GM23338 (cell line): ENCODE results near the gene NUP43. TPM values are rescaled to one million over a fixed set of nuclear protein-coding genes. Genes with fewer than 3 reads are reported as not detected.

Experiments used
- ATAC-seq: fragments of 200-7000 bp; cut with Tn5 transposase; 3 replicates; pipeline ENCODE4 v1.9.1; 2020
- DNase-seq: peaks from one replicate; pipeline ENCODE4 v3.0.0-alpha.2; 2015; ENCODE audit warnings: low spot score
- H2AFZ ChIP-seq: fragments of 200-600 bp; sonication (generic); 2 replicates; pipeline ENCODE4 v1.8.0; 2016; ENCODE audit warnings: antibody characterized with exemption, mild to moderate bottlenecking, moderate library complexity
- H3F3A ChIP-seq: fragments of 200-600 bp; sonication (generic); replicated peaks from 2 replicates; pipeline ENCODE4 v1.8.0; 2017; ENCODE audit warnings: antibody characterized with exemption, mixed run types, low read depth
- H3K27ac ChIP-seq: fragments of 200-600 bp; sonication (generic); 2 replicates; pipeline ENCODE4 v1.6.1; 2016; ENCODE audit warnings: low read depth
- H3K27me3 ChIP-seq: fragments of 200-600 bp; sonication (generic); 2 replicates; pipeline ENCODE4 v1.8.0; 2016; ENCODE audit warnings: mild to moderate bottlenecking, mixed run types, moderate library complexity; ENCODE audit not compliant: insufficient read depth
- H3K36me3 ChIP-seq: fragments of 200-600 bp; sonication (generic); 2 replicates; pipeline ENCODE4 v1.8.0; 2016; ENCODE audit warnings: mild to moderate bottlenecking; ENCODE audit not compliant: insufficient read depth
- H3K4me1 ChIP-seq: fragments of 200-600 bp; sonication (generic); 2 replicates; pipeline ENCODE4 v1.8.0; 2016; ENCODE audit warnings: mild to moderate bottlenecking, moderate library complexity; ENCODE audit not compliant: insufficient read depth
- H3K4me2 ChIP-seq: fragments of 200-600 bp; sonication (generic); 2 replicates; pipeline ENCODE4 v1.7.1; 2017; ENCODE audit warnings: mixed run types
- H3K4me3 ChIP-seq: fragments of 200-600 bp; sonication (generic); 2 replicates; pipeline ENCODE4 v1.6.1; 2016; ENCODE audit warnings: mixed run types
- H3K79me2 ChIP-seq: fragments of 200-600 bp; sonication (generic); replicated peaks from 2 replicates; pipeline ENCODE4 v1.8.0; 2017; ENCODE audit warnings: mild to moderate bottlenecking; ENCODE audit not compliant: insufficient read depth
- H3K9me2 ChIP-seq: fragments of 200-600 bp; sonication (generic); 2 replicates; pipeline ENCODE4 v1.8.0; 2017; ENCODE audit not compliant: insufficient read depth
- H4K20me1 ChIP-seq: fragments of 200-600 bp; sonication (generic); replicated peaks from 2 replicates; pipeline ENCODE4 v1.8.0; 2017; ENCODE audit warnings: mild to moderate bottlenecking; ENCODE audit not compliant: insufficient read depth
- H3K27ac Mint-ChIP-seq: 2 replicates; pipeline ENCODE4 v1.8.0; 2020; ENCODE audit warnings: inconsistent platforms, mild to moderate bottlenecking, moderate library complexity, mixed read lengths
- H3K27me3 Mint-ChIP-seq: 3 replicates; pipeline ENCODE4 v1.8.0; 2022; ENCODE audit warnings: low read depth, mild to moderate bottlenecking, moderate library complexity, mixed read lengths, inconsistent platforms; ENCODE audit not compliant: insufficient read depth, poor library complexity
- H3K36me3 Mint-ChIP-seq: 3 replicates; pipeline ENCODE4 v1.8.0; 2021; ENCODE audit warnings: low read depth, mild to moderate bottlenecking, inconsistent platforms, moderate library complexity, mixed read lengths
- H3K4me1 Mint-ChIP-seq: 3 replicates; pipeline ENCODE4 v1.8.0; 2020; ENCODE audit warnings: mild to moderate bottlenecking, inconsistent platforms, mixed read lengths
- H3K4me3 Mint-ChIP-seq: 3 replicates; pipeline ENCODE4 v1.8.0; 2021; ENCODE audit warnings: moderate library complexity, mild to moderate bottlenecking, inconsistent platforms, mixed read lengths
- H3K9me3 Mint-ChIP-seq: 3 replicates; pipeline ENCODE4 v1.8.0; 2020; ENCODE audit warnings: moderate library complexity, mild to moderate bottlenecking, inconsistent platforms, mixed read lengths
- CREB1 ChIP-seq: fragments of 250-450 bp; sonication (Bioruptor Pico); IDR thresholded peaks from 2 replicates; pipeline ENCODE4 v1.5.0; 2020; ENCODE audit warnings: low read depth, mild to moderate bottlenecking, moderate library complexity
- EZH2 ChIP-seq: fragments of 200-600 bp; sonication (generic); IDR thresholded peaks from one replicate; pipeline ENCODE4 v1.8.0; 2017; ENCODE audit warnings: antibody characterized with exemption, mild to moderate bottlenecking, low read depth; ENCODE audit not compliant: unreplicated experiment
- EZH2phosphoT487 ChIP-seq: fragments of 200-600 bp; sonication (generic); IDR thresholded peaks from one replicate; pipeline ENCODE4 v1.8.1; 2018; ENCODE audit warnings: antibody characterized with exemption; ENCODE audit not compliant: unreplicated experiment
- JUNB ChIP-seq: IDR thresholded peaks from one replicate; pipeline ENCODE4 v1.6.1; 2016; ENCODE audit warnings: antibody characterized with exemption; ENCODE audit not compliant: unreplicated experiment
- NANOG ChIP-seq: IDR thresholded peaks from 2 replicates; pipeline ENCODE4 v1.6.1; 2016; ENCODE audit warnings: antibody characterized with exemption, borderline replicate concordance
- POLR2AphosphoS5 ChIP-seq: IDR thresholded peaks from 2 replicates; pipeline ENCODE4 v1.6.1; 2016; ENCODE audit warnings: antibody characterized with exemption, low read depth
- STAT1 ChIP-seq: IDR thresholded peaks from one replicate; pipeline ENCODE4 v1.6.1; 2016; ENCODE audit warnings: antibody characterized with exemption; ENCODE audit not compliant: unreplicated experiment
- ZNF114 ChIP-seq: fragments of 250-450 bp; sonication (Bioruptor Pico); IDR thresholded peaks from 2 replicates; pipeline ENCODE4 v1.5.0; 2020; ENCODE audit warnings: mild to moderate bottlenecking, moderate library complexity
- ZNF331 ChIP-seq: fragments of 250-450 bp; sonication (Bioruptor Pico); IDR thresholded peaks from 2 replicates; pipeline ENCODE4 v1.5.0; 2020; ENCODE audit warnings: low read depth, mild to moderate bottlenecking, moderate library complexity
- polyA plus RNA-seq: library from polyadenylated mRNA; unstranded; fragments of >200 nt; fragmentation: Nextera tagmentation; extraction: Ambion mirVana; gene quantifications from 2 replicates; pipeline ENCODE4 v1.2.1, GENCODE V29; 2016
- total RNA-seq: library from RNA; depleted of rRNA; stranded (reverse); fragments of >200 nt; shearing (Covaris generic); gene quantifications from 2 replicates; pipeline ENCODE4 v1.2.3, GENCODE V29; 2014
- TF ChIP-seq, protein P1 (sequence below): IDR thresholded peaks from one replicate; pipeline ENCODE4 v1.6.1; 2018; ENCODE audit warnings: antibody characterized with exemption; ENCODE audit not compliant: unreplicated experiment
- TF ChIP-seq, protein P2 (sequence below): fragments of 250-450 bp; sonication (Bioruptor Pico); IDR thresholded peaks from 2 replicates; pipeline ENCODE4 v1.5.0; 2020; ENCODE audit warnings: mild to moderate bottlenecking, moderate library complexity
- TF ChIP-seq, protein P3 (sequence below): IDR thresholded peaks from 2 replicates; pipeline ENCODE4 v1.6.1; 2016; ENCODE audit warnings: antibody characterized with exemption
- TF ChIP-seq, protein P4 (sequence below), 2 experiments: fragments of 200-600 bp in 1 of 2; sonication (generic) in 1 of 2; conservative IDR thresholded peaks; 2 replicates each; pipeline versions ENCODE4 v1.5.1 to v1.6.1; 2016 to 2017; ENCODE audit warnings: antibody characterized with exemption in 2 of 2, low read depth in 2 of 2, mild to moderate bottlenecking in 2 of 2, moderate library complexity in 1 of 2

NUP43 gene
- total and polyA plus RNA-seq, 2 experiments from 2014 or later, result 23.4 to 71.8 TPM

DNA sequence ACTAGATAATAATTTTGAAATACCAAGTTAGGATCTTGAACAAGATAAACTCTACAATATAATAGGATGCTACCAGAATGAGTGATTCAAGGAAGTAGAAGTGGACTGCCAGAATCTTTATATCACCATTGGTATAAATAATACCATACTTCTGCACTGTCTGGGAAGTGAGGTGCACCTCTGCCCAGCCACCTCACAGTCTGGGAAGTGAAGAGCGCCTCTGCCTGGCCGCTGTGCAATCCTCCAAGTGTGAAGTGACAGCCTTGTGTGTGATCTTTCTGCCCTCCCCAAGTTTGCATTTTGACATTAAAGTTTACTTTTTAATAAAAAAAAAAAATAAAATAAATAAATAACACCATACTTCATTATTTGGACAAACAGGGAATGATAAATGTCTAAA, 47.2 kb downstream of the NUP43 start (continued):
- no peak for TF ChIP-seq ZNF114 (CRISPR knock-in tag)

DNA sequence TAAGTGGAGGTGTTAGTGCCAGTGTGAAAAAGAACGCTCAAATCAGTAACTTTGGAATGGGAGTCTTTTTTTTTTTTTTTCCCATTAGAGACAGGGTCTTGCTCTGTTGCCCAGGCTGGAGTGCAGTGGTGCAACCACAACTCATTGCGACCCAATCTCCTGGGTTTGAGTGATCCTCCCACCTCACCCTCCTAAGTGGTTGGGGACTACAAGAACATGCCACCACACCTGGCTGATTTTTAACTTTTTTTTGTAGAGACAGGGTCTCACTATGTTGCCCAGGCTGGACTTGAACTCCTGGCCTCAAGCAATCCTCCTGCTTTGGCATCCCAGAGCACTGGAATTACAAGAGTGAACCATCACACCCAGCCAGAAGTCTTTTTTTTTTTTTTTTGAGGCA, 48.2 kb downstream of the NUP43 start:
- Histone ChIP-seq H3K79me2 (peaks cover 85% of the 10 kb centered on the region), H3F3A (0 out of 2 replicates have a peak, but pooled peaks cover under 1% of the 10 kb centered on the region), H3K4me3 (no peak overlapping the region), H2AFZ (no peak overlapping the region), H3K27me3 (no peaks in the 10 kb centered on the region), H4K20me1 (peaks cover 4% of the 10 kb centered on the region; the same call in 1 of the 2 replicates), H3K4me2 (no peak overlapping the region), H3K4me1 (peaks cover 21% of the 10 kb centered on the region), H3K36me3 (no peaks in the 10 kb centered on the region), H3K9me2 (no peaks in the 10 kb centered on the region), H3K27ac (no peak overlapping the region)
- Mint-ChIP-seq H3K4me3 (no peak overlapping the region), H3K36me3 (peaks cover 12% of the 10 kb centered on the region; the same call in 2 of the 3 replicates), H3K27me3 (peaks cover 1% of the 10 kb centered on the region), H3K4me1 (peaks cover 14% of the 10 kb centered on the region), H3K9me3 (no peaks in the 10 kb centered on the region), H3K27ac (no peak overlapping the region)
- DNase-seq (no peak), ATAC-seq (no peak)
- no peak for TF ChIP-seq POLR2AphosphoS5
- no peak for TF ChIP-seq NANOG
- TF ChIP-seq CREB1 (CRISPR knock-in tag), result no peak
- no peak for TF ChIP-seq EZH2phosphoT487
- TF ChIP-seq, protein P1, sequence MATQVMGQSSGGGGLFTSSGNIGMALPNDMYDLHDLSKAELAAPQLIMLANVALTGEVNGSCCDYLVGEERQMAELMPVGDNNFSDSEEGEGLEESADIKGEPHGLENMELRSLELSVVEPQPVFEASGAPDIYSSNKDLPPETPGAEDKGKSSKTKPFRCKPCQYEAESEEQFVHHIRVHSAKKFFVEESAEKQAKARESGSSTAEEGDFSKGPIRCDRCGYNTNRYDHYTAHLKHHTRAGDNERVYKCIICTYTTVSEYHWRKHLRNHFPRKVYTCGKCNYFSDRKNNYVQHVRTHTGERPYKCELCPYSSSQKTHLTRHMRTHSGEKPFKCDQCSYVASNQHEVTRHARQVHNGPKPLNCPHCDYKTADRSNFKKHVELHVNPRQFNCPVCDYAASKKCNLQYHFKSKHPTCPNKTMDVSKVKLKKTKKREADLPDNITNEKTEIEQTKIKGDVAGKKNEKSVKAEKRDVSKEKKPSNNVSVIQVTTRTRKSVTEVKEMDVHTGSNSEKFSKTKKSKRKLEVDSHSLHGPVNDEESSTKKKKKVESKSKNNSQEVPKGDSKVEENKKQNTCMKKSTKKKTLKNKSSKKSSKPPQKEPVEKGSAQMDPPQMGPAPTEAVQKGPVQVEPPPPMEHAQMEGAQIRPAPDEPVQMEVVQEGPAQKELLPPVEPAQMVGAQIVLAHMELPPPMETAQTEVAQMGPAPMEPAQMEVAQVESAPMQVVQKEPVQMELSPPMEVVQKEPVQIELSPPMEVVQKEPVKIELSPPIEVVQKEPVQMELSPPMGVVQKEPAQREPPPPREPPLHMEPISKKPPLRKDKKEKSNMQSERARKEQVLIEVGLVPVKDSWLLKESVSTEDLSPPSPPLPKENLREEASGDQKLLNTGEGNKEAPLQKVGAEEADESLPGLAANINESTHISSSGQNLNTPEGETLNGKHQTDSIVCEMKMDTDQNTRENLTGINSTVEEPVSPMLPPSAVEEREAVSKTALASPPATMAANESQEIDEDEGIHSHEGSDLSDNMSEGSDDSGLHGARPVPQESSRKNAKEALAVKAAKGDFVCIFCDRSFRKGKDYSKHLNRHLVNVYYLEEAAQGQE, result no peak
- TF ChIP-seq, protein P2, sequence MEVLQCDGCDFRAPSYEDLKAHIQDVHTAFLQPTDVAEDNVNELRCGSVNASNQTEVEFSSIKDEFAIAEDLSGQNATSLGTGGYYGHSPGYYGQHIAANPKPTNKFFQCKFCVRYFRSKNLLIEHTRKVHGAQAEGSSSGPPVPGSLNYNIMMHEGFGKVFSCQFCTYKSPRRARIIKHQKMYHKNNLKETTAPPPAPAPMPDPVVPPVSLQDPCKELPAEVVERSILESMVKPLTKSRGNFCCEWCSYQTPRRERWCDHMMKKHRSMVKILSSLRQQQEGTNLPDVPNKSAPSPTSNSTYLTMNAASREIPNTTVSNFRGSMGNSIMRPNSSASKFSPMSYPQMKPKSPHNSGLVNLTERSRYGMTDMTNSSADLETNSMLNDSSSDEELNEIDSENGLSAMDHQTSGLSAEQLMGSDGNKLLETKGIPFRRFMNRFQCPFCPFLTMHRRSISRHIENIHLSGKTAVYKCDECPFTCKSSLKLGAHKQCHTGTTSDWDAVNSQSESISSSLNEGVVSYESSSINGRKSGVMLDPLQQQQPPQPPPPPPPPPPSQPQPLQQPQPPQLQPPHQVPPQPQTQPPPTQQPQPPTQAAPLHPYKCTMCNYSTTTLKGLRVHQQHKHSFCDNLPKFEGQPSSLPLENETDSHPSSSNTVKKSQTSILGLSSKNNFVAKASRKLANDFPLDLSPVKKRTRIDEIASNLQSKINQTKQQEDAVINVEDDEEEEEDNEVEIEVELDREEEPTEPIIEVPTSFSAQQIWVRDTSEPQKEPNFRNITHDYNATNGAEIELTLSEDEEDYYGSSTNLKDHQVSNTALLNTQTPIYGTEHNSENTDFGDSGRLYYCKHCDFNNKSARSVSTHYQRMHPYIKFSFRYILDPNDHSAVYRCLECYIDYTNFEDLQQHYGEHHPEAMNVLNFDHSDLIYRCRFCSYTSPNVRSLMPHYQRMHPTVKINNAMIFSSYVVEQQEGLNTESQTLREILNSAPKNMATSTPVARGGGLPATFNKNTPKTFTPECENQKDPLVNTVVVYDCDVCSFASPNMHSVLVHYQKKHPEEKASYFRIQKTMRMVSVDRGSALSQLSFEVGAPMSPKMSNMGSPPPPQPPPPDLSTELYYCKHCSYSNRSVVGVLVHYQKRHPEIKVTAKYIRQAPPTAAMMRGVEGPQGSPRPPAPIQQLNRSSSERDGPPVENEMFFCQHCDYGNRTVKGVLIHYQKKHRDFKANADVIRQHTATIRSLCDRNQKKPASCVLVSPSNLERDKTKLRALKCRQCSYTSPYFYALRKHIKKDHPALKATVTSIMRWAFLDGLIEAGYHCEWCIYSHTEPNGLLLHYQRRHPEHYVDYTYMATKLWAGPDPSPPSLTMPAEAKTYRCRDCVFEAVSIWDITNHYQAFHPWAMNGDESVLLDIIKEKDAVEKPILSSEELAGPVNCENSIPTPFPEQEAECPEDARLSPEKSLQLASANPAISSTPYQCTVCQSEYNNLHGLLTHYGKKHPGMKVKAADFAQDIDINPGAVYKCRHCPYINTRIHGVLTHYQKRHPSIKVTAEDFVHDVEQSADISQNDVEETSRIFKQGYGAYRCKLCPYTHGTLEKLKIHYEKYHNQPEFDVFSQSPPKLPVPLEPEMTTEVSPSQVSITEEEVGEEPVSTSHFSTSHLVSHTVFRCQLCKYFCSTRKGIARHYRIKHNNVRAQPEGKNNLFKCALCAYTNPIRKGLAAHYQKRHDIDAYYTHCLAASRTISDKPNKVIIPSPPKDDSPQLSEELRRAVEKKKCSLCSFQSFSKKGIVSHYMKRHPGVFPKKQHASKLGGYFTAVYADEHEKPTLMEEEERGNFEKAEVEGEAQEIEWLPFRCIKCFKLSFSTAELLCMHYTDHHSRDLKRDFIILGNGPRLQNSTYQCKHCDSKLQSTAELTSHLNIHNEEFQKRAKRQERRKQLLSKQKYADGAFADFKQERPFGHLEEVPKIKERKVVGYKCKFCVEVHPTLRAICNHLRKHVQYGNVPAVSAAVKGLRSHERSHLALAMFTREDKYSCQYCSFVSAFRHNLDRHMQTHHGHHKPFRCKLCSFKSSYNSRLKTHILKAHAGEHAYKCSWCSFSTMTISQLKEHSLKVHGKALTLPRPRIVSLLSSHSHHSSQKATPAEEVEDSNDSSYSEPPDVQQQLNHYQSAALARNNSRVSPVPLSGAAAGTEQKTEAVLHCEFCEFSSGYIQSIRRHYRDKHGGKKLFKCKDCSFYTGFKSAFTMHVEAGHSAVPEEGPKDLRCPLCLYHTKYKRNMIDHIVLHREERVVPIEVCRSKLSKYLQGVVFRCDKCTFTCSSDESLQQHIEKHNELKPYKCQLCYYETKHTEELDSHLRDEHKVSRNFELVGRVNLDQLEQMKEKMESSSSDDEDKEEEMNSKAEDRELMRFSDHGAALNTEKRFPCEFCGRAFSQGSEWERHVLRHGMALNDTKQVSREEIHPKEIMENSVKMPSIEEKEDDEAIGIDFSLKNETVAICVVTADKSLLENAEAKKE (CRISPR knock-in tag), result no peak
- TF ChIP-seq EZH2, result no peak
- no peak for TF ChIP-seq ZNF114 (CRISPR knock-in tag)
- TF ChIP-seq, protein P3, sequence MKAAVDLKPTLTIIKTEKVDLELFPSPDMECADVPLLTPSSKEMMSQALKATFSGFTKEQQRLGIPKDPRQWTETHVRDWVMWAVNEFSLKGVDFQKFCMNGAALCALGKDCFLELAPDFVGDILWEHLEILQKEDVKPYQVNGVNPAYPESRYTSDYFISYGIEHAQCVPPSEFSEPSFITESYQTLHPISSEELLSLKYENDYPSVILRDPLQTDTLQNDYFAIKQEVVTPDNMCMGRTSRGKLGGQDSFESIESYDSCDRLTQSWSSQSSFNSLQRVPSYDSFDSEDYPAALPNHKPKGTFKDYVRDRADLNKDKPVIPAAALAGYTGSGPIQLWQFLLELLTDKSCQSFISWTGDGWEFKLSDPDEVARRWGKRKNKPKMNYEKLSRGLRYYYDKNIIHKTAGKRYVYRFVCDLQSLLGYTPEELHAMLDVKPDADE, result no peak
- no peak for TF ChIP-seq ZNF331 (CRISPR knock-in tag)
- TF ChIP-seq STAT1, result no peak
- no peak for TF ChIP-seq JUNB
- TF ChIP-seq, protein P4, sequence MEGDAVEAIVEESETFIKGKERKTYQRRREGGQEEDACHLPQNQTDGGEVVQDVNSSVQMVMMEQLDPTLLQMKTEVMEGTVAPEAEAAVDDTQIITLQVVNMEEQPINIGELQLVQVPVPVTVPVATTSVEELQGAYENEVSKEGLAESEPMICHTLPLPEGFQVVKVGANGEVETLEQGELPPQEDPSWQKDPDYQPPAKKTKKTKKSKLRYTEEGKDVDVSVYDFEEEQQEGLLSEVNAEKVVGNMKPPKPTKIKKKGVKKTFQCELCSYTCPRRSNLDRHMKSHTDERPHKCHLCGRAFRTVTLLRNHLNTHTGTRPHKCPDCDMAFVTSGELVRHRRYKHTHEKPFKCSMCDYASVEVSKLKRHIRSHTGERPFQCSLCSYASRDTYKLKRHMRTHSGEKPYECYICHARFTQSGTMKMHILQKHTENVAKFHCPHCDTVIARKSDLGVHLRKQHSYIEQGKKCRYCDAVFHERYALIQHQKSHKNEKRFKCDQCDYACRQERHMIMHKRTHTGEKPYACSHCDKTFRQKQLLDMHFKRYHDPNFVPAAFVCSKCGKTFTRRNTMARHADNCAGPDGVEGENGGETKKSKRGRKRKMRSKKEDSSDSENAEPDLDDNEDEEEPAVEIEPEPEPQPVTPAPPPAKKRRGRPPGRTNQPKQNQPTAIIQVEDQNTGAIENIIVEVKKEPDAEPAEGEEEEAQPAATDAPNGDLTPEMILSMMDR (conservative IDR thresholded peaks at IDR 0.05; ENCODE audit: low read depth in 2 of 2), result no peak
